ENCODE data around the gene THADA.

THADA gene

DNA sequence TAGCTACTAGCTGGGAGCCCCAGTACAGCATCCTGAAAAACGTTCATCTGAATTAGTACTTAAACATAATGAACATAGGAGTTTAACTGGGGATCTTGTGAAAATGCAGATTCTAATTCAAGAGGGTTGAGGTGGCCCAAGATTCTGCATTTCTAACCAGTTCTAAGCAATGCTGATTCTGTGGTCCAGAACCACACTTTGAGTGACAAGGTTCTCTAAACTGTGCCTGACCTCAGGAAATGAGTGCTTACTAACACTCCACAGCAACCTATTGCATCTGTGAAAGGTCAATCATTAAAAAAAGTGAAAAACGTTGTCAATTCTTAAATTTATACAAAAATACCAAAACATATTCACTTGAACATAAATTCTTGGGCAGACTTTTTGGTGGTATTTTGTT is 212.3 kb downstream of the THADA start:
- DNase-seq: no peak

DNA sequence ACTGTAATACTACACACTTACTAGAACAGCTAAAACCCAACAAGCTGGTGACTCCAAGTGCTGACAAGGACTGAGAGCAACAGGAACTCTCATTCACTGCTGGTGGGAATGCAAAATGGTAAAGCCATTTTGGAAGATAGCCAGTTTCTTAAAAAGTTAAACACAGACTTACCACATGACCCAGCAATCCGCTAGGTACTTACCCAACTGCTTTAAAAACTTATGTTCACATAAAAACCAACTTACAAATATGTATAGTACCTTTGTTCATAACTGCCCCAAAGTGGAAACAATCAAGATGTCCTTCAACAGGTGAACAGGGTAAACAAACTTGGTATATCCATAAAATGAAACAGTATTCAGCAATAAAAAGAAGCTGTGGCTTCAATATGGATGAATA is 216.3 kb downstream of the THADA start:
- DNase-seq: no peak

DNA sequence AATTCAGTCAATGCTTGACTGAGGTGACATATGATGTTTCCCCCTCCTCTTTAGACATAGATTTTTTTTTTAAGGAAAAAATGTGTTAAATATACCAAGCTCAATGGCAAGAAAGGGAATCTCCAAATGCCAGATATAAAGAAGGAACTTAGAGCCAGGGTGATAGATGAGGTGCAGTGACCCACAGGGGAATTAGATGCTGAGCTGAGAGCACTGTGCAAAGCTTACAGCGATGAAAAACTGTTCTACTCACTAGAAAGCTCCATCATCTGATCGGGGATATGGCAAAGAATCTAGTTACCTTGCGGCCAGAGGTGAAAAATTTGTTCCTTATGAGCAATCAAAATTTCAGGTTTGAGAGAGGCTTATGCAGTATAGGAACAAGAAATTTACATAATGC is 218.5 kb downstream of the THADA start:
- no peak for DNase-seq

- no peak for DNase-seq
Observed at GRCh38 chr2:43376523-43377198, 219.2 kb downstream of the THADA start.

GRCh38 chr2:43375746-43376522 is 219.9 kb downstream of the THADA start:
- DNase-seq: no peak

GRCh38 chr2:43372416-43373081 is 223.3 kb downstream of the THADA start:
- no peak for DNase-seq

GRCh38 chr2:43370705-43371104 is 225.1 kb downstream of the THADA start:
- DNase-seq: no peak

GRCh38 chr2:43370146-43370545 is 225.7 kb downstream of the THADA start:
- DNase-seq: no peak

DNA sequence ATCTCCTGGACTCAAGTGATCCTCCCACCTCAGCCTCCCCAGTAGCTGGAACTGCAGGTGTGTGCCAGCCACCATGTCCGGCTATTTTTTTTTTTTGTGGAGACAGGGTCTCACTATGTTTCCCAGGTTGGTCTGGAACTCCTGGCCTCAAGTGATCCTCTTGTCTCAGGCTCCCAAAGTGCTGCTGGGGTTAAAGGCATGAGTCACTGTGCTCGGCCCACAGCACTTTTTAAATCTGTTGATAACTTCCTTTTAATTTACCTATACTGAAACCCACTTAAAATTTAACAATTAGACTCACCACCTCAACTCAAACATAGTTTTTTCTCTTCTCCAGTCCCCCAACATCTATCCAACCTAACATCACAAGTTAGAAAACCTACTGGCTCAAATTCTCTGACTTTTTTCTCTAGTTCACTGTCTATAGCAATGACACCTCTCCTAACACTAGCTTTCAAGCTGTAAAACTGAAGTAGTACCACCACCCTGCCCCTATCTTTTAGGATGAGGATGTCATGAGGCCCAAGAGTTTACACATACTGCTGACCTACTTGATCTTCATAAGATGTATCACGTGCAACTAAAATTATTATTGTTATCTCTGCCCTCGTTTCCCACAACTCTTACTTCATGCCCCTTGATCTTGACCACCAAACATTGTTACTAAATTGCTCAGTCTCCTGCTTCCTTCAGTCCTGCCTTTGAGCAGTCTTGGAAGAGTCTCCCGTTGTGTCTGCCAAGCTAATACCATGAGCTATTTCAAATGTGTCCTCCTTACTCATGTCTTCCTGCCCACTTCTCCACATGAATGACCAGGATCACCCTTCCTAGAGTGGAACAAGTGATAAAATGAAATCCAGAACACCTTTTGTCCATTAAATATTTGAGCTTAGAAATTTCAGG is 227.1 kb downstream of the THADA start:
- DNase-seq: no peak

GRCh38 chr2:43367012-43367782 is 228.6 kb downstream of the THADA start:
- no peak for DNase-seq

GRCh38 chr2:43363120-43363519 is 232.7 kb downstream of the THADA start:
- DNase-seq: no peak

DNA sequence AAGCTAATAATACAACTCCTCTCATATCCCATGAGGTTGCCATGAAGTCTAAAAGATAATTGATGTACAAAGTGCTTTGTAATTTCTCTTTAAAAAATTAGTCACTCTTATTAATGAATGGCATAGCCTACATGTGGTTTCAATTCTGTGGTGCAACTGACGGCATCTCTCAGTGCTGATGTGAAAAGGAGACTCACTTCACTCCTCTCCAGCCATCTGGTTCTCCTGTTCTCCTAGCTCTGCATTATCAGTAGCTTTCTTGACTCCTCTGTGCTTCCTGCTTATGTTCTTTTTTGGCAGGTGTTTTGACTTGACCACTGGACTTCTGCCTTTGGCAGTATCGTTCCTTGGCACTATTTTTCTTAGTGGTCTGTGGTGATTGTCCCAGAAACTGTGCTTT is 234.6 kb downstream of the THADA start:
- no peak for DNase-seq

DNA sequence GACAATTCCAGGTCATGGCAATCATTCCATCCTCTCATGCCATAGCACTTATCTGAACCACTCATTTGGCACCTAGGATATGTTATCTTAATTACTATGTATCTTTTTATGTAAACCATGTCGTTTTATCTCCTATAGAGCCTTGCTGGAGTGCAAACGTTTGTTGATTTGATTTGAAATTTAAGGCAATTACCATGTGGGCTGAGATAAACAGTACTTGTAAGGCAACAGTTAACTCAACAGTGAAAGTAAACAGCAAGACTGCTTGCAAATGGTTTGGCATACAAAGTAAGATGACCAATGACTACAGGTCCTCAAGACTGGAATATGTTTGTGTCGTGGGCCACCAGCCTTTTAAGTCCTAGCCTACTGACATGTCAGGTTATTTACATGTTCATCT is 235.7 kb downstream of the THADA start:
- DNase-seq: no peak

GRCh38 chr2:43358410-43359201 is 237.2 kb downstream of the THADA start:
- no peak for DNase-seq

- DNase-seq: no peak
Observed at GRCh38 chr2:43356774-43357173, 239.1 kb downstream of the THADA start.

DNA sequence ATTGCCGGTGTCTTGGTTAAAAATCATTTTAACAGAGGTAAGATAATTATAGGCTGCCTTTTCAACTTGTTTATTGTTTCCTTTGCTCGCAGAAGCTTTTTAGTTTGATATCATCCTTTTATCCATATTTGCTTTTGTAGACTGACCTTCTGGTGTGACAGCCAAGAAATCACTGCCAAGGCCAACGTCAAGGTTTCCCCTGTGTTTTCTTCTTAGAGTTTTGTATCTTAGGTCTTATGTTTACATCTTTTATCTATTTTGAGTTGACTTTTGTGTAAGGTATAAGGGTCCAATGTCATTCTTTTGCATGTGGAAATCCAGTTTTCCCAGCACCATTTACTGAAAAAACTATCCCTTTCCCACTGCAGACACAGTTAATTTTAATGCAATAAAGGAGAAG is 240.4 kb downstream of the THADA start:
- no peak for DNase-seq

DNA sequence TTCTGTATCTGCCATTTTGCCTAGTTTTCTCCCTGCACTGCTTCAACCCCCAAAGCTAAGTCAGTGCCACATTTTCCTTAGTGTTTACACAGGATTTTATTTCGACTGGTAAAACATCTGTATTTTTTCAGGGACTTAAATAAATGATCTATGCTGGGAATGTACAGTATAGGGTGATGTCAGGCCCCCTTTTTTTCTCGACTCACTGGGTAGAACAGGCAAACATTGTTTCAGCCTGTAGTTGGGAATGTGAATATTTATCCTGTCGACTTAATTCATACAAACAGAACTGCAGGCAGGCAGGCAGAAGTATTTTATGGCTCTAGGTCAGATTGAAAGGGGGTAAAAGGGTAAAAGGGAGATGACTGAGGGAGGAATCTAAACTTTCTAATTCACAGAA is 245.9 kb downstream of the THADA start:
- DNase-seq: no peak

DNA sequence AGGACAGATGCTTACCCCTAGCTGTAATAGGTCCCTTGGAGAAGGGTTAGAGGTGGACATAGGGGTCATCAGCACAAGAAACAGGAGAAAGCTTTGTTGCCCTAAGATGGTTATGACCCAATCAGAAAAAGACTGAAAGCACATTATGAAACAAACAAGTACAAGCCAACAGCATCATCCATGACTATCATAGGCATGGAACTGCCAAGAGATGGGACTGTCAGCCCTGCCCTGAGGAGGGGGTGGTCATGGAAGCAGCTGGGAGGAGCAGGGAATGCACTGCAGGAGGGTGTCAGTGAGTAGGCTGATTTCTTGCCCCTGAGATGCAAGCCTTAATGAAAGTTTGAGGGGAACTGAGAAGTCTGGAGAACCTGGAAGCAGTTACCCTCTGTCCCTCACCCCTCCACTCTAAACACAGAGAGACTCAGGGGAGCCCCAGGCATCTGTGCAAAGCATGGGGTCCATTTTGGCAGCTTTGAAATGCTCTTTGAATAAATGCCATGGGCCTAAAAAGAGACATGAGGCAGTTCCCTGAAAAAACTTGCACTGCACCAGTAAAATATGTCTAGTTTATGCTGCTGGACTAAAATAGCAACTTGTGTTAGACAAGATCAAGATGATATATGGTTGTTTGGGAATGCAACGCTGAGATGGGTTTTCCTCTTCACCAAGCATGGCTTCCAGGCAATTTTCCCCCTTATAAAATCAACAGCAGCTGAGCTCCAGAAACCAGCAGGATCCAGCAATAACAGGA is 246.8 kb downstream of the THADA start:
- DNase-seq: no peak

DNA sequence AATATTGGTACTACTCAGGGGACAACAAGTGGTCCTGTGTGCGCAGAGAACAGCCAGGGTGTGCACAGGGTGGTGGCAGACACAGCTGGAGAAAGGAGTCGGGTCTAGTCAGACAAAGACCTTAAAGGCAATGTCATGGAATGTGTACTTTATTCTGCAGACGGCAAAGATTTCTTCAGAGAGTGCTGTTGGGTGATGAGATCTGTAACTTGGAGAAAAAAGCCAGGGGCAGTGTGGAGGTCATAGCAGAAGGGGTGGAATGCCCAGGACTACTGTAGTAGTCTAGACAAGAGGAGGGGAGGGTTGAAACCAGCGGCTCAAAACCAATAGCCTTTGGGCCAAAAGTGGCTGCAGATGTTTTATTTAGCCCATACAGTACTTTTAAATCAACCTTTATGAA is 248.1 kb downstream of the THADA start:
- DNase-seq: no peak
